HG03354 (cell line): ENCODE measurements around the gene MFAP5.
A peak's percentile ranks its signal among the peaks of the same experiment; 100 is the strongest.

Experiments
- ATAC-seq: cut with Tn5 transposase; IDR thresholded peaks from one replicate; pipeline ENCODE4 v1.9.1; 2021; ENCODE audit warnings: mild to moderate bottlenecking; ENCODE audit not compliant: unreplicated experiment, poor library complexity, severe bottlenecking

MFAP5 gene

DNA sequence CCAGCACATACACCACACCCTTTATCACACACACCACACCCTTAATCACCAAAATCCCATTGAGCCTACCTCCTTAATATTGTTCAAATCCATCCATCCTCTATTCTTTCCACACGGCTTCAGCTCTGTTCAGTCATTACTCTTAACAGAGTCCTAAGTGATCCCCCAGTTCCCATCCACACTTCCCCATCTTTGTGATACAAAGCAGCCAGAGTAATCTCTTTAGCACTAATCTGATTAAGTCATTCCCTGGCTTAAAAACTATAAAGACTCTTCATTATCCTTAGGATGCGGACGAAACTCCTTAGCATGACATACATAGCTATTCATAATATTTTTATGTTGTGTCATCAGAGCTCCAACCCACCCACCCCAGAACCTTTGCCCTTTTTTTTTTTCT lies 14.7 kb upstream of the MFAP5 start:
- no peak for ATAC-seq

DNA sequence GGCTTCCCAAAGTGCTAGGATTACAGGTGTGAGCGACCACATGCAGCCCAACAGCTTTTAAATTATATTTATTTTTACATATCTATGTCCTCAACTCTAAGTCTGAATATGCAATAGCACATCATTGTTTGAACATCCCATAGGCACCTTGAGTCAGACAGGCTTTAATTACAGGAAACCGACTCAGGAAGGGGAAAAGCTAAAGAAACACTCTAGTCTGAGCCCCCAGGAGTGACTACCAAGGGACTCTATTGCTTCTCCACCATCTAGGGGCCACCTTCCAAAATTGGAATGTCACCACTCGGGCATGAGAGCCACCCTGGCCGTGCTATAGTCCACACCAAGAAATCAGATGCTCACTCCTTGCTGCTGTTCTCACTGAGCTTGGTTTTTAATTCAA lies 14.0 kb upstream of the MFAP5 start:
- ATAC-seq, result no peak

DNA sequence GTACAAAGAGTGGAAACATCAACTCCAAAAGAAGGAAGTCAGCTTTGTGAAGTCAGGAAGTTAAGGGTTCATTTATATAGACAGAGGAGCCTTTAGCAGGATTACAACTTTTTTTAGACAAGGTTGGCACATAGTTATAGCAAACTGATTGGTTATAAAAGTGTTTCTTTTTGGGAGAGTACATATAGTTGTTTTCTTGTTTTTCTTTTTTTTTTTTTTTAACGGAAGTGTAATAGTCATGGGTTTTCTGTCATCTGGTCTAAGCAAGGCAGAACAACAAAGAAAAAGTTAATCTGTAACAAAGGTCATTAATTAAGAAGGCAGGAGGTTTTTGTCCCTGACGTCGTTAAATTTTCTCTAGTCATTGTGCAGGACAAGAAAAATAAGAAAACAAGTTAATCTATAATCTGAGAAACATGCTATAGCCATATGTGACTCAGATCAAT lies 13.0 kb upstream of the MFAP5 start:
- ATAC-seq, result peak; percentile 91

DNA sequence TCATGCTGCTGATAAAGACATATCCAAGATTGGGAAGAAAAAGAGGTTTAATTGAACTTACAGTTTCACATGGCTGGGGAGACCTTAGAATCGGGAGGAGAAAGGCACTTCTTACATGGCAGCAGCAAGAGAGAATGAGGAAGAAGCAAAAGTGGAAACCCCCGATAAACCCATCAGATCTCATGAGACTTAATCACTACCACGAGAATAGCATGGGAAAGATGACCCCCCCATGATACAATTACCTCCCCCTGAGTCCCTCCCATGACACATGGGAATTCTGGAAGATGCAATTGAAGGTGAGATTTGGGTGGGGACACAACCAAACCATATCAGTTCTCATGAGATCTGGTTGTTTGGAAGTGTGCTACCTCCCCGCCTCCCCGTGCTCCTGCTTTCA lies 9.8 kb upstream of the MFAP5 start:
- ATAC-seq, result no peak

DNA sequence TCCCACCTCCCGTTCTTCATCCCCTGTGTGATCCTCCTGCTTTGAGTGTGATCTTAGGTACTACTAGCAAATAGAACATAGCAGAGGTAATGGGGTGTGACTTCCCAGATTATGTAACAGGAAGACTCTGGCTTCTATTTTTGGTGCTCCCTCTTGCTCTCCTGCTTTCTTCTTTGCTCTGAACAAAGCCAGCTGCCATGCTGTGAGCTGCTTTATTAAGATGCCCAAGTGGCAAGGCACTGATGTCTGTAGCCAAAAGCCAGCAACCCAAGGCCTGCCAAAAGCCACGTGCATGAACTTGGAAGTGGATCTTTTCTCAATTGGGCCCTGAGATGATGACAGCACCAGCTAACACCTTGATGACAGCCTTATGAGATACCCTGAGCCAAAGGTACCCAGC lies 5.8 kb upstream of the MFAP5 start:
- ATAC-seq, result no peak

DNA sequence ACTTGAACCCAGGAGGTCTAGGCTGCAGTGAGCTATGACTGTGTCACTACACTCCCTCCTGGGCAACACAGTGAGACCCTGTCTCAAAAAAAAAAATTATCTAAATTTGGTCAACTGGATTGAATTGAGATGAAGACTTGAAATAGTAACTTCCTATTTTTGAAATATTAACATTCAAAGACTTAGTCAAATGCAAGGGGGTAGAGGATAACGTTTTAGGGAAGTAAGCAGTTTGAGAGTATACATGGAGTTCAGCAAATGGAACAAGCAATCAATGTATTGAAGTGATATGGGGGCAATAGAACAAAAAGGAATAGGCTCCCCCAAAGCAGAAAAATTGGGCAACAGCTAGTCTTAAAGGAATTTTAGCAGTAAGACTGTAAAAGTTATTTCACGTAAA lies 4.6 kb upstream of the MFAP5 start:
- no peak for ATAC-seq

DNA sequence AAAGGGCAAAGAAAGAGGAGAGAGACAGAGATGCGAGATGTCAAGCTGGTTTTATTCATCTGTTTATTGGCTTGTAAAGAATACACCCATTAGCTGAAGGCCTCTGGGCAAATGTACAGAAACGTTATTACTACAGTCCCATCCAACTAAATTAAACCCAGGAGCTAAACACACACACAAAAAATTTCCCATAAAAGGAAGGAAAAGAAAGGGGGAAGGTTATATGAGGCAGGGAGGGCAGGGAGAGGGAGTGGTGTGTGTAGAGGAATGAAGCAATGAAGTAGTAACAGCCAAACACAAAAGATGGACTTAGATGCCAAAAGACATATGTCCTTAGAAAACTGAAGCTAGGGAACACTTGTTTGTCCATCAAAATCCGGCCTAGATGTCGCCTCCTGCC lies 3.1 kb upstream of the MFAP5 start:
- ATAC-seq, result no peak

DNA sequence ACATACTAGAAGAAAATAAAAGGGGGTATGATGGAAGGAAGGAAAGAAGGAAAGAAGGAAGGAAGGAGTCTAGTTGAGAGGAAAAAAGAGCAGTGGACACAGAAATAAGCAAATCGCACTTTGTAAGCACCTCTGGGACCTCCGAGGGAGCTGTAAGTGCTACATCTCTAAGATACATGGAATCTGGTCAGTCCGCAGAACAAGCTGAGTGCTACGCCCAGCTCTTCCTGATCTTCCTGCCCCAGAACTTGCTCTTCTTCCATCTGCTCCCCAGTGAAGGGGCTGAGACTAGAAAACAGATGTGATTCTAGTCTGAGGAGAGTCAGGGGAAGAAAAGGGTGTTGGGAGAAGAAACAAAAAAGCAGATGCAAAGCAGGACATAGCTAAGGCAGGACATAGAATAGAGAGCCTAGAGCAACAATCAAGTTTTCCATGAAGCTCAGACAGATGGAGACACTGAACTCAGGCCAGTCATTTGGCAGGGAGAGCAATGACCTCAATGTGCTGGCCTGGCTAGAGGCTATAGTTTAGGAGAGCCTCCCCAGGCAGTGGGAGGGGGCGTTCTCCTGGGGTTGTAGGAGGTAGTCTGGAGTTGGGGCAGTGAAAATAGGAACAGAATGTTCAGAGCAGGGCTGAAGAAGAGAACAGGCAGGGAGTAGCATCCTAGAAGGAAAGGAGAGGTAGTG lies 1.7 kb upstream of the MFAP5 start:
- no peak for ATAC-seq

DNA sequence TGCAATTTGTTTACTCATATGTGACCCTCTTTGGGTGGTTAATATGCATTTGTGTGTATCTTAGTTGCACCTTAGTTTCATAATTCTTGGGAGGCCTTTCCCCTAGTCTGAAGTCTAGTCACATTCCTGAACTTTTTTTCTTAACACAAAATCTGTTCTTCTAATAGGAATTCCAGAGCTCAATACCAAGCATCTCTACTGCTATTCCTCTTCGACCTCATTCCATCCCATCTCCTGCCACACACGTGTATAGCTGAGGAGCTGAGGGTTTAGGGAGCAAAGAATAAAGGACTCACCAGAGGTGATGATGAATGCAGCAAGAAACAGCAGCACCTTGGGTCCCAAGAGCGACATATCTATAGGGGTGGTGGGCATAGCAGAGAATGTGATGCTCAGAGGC lies 875 bp downstream of the MFAP5 start:
- ATAC-seq, result no peak

DNA sequence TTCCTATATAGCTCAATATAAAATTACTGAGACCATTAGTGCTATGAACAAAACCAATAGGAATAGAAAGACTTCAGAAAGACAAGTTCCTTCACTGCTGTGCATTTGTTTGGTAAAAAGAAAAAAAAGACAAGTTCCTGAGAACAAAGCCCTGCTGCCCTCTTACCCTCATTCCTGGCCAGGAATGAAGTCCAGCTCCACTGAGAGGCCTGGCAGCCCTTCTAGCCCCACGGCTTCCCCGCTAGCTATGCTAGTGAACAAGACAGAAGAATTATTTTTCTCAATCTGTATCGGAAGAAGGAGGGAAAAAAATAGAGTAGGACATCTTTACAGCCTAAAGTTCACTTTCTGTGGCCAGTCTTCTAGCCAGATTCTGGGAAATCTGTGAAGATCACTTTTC lies 1.6 kb downstream of the MFAP5 start:
- no peak for ATAC-seq

DNA sequence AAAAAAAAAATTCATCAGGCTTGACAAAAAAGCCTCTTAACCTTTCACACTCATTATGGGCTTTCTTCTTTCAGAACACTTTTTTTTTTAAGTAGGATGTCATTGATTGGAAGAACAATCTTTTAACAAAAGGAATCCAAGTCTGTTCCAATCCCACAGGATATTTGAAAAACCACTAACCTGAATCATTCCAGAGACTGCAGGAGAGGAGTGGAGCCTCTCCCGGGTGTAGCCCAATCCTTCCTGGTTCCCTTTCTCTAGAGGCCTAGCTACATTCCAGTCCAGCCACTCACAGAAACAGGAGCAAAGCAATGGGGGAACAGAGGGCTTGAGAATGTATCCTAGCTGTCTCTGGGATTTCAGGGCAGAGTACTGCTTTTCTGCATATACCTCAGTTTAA lies 4.3 kb downstream of the MFAP5 start:
- no peak for ATAC-seq

DNA sequence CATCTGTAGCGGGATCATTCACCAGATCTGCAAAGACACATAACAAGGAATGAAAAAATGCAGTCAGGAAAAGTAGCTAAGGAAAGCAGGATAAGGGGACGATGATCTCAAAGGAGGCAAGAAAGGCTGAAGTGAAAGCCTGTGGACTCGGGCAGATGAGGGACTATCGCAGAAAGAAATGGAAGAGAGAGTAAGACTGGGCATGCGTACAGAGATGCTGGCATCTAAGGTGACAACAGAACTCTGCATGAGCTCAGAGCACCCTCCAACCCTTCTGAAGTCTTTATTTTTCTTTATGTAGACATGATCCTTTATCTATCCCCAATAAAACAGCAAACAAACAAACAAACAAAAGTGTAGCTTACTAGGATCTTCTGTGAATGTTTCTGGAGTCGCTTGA lies 7.2 kb downstream of the MFAP5 start:
- no peak for ATAC-seq

DNA sequence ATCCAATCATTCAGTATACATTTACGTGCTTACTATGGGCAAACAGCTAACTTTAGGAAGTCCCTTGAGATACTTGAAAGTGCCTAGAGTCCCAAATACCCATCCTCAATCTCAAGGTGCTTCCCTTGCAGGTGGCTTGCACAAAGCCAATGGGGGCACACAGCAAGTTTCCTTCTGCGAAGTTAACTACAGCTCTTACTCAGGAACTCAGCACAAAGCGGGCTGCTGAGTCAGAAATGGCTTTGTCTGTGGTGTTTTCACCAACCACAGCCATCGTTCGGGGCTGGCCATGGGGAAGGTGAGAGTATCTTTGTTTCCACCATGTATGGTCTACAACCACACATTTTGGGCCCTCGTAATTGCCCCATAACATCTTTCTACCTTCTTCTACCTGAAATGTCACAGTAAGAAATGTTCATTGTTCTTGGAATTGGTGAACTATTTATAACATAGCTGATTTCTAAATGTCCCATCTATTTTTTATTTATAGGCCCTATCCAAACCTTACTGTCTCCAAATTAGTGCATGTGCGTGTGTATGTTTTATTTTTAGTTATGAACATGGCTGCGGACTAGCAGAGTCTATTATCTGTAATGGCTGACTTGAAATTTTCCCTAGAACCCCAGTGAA lies 13.9 kb downstream of the MFAP5 start:
- peak; percentile 72 for ATAC-seq

DNA sequence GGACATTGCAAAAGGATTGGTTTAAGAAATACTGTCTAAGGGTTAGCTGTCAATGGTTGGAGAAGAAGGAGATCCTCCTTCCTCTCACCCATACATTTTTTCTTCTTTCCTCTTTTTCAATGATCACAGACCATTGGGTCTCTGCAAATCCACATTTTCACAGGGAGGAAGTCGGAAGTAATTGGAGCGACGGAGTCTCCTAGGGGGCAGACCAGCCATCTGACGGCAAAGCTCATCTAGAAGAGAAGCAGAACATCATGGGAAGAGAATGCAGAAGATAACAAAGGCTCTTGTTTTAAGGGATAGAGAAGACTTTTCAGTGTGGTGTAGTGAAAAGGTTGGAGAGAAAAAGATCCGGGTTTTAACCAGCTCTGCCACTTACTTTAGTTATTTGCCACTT lies 14.7 kb downstream of the MFAP5 start:
- no peak for ATAC-seq

DNA sequence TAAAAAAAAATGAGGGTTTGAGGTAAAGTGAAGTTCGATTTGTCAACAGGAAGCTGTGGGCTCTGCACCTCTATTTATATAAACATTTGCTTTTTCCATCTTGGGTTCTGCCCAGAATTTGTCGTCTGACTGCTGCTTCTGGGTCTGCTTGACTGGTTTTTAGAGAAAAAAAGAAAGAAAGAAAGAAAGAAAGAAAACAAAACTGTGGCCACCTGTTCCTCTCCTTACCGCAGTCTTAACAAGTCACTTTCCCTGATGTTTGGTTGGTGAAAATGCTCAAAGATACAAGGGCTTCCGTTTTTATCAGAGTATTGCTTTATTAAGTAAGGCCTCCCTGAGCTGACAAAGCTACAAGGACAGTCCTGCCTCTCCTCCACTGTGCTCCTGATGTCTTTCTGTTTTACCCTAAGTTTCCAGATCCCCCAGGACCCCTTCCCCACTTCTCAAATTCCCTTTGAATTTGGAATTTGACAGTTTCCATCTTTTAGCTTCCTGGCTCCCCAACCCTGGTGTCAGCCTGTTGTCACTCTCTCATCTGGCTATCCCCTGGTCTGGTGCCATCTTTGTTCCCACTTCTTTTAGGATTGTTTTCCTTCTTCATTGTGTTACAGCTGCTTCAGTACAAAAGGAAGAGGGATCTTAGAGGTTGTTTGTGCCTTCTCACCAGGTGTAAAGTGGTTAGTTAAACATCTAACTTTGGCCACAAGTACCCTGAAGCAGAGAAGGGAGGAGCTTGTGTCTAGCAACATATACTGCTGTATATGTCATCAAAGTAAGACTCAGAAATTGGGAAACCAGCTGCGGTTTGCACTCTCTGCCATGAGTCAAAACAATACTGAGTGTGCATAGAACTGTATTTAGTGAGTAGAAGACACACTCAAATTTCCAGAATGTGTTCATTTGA lies 18.0 kb downstream of the MFAP5 start:
- ATAC-seq, result peak; percentile 69

DNA sequence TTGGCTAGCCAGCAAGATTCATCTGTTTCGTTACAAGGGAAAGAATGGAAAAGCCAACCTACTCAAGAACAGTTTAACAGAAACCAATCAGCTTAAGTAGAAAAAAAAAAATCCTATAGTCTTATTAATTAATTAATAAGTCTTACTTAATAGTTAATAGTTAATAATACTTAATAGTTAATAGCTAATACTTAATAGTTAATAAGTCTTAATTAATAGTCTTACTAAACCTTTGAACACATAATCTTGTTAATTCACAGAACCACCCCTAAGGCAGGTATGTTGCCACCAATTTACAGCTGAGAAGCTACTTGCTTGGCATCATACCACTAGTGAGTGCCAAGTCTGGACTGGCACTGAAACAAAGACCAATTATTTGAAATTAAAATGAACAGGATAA lies 19.9 kb downstream of the MFAP5 start:
- no peak for ATAC-seq

DNA sequence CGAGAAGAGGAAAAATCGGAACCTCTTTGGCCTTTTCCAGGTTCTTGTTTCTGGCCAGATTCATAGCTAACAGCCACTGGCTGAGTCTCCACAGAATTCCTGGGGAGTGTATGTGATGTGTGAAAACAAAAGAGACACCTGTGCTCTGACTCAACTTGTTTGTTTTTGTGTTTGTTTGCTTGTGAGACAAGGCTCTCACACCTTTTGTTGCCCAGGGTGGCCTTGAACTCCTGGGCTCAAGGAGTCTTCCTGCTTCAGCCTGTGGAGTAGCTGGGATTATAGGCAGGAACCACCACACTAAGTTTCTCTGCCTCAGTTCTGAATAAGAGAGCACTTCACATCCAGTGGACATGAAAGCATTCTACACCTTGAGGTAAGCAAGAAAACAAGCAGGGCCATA lies 22.7 kb downstream of the MFAP5 start:
- no peak for ATAC-seq

DNA sequence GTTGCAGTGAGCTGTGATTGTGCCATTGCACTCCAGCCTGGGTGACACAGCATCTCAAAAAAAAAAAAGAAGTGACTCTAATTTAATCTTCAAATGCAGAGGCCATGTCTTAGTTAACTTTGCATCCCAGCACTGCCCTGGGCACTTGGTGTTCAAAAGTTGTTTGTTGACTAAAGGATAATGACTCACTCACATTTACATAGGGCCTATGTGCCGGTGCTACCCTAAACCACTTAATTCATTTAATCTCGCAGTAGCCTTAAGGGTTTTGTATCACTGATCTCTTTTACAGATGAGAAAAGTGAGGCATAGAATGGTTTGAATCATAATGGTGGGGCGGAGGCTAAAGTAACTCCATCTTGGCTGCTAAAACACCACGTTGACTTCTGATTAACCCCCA lies 23.7 kb downstream of the MFAP5 start:
- ATAC-seq, result no peak

DNA sequence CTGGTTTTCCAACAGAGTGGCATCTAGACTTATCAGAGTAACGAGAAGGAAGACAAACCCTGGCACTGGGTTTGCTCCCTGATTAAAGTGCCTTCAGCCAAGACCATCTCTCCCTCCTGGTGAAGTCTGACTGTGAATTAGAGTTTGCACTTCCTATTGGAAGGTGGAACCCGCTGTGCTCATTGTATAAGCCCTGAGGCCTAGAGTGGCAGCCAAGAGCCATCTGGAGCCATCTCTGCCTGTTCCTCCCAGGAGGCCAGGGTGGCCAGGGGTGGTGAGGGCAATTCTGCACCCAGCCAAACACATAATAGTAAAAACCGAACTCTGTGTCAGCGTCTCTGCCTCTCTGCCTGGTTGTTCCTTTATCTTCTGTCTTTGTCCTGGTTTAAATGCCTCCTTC lies 25.0 kb downstream of the MFAP5 start:
- ATAC-seq, result no peak

DNA sequence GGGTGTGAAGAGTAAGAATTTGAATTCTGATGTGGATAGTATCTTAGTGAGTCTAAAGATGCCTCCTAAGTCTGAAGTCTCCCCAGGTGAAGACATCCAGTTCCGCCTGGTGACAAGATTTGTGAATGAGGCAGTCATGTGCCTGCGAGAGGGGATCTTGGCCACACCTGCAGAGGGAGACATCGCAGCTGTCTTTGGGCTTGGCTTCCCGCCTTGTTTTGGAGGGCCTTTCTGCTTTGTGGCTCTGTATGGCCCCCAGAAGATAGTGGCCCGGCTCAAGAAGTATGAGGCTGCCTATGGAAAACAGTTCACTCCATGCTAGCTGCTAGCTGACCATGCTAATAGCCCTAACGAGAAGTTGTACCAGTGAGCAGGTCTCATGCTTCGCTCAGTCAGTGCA lies 25.4 kb downstream of the MFAP5 start:
- ATAC-seq, result no peak

DNA sequence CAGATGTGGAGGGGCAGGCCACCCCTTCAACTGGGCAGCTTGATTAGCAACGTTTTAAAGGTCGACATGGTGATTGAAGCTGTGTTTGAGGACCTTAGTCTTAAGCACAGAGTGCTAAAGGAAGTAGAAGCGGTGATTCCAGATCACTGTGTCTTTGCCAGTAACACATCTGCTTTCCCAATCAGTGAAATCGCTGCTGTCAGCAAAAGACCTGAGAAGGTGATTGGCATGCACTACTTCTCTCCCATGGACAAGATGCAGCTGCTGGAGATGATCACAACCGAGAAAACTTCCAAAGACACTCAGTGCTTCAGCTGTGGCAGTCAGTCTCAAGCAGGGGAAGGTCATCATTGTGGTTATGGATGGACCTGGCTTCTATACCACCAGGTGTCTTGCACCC lies 26.0 kb downstream of the MFAP5 start:
- no peak for ATAC-seq
